ENCODE measurements around the gene UTP14C.

DNA sequence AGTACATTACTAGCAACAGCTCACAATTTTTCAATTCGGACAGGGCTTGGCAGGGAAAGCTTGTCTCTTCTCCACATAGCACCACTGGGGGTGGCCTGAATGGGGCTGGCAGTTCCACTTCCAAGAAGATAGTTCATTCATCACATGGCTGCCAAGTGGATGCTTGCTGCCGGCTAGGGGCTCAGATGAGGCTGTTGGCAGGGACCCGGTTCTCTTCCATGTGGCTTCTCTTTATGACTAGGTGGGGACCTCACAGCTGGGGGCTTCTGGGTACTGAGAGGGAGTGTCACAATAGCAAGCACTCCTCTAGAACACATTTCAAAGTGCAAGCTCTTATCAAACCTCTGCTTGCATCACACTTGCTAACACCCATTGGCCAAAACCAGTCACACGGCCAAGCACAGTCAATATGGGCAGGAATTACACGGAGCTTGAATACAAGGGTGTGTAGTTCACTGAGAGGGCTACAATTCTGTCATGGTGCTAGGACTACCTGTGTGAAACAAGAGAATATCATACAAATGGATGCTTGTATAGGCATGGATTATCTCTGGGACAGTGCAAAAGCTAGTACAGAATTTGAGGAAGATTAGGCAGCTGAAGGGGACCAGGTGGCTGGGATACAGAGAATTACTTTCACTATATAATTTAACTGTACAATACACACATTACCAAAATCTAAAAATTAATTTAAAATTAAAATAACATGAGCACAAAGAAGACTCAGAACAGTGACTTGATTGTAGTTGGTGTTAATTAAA is 45.5 kb upstream of the UTP14C start:
- peak; percentile 50 to 74 for TF ChIP-seq RXRA (IDR thresholded peaks at IDR 0.05)
- TF ChIP-seq YY1 (IDR thresholded peaks at IDR 0.05), result peak; percentile 76
- no peak for TF ChIP-seq TAF1 (conservative IDR thresholded peaks at IDR 0.05)
- peak in 1 of 2 donors; percentile 41 for TF ChIP-seq RAD21 (IDR thresholded peaks at IDR 0.05)
